Pancreas (tissue), 10 donors: ENCODE results near the gene TGFBR3L. TPM values are rescaled to one million over a fixed set of nuclear protein-coding genes. Genes with fewer than 3 reads are reported as not detected.

Experiments
- ATAC-seq, 4 donors: fragments of 200-7000 bp; cut with Tn5 transposase; one replicate each; pipeline versions ENCODE4 v1.8.0 to v1.9.1; 2020; ENCODE audit warnings: mild to moderate bottlenecking in 4 of 4, moderate library complexity in 4 of 4
- DNase-seq, 6 donors: peaks; one replicate each; pipeline ENCODE4 v3.0.0-alpha.2; 2020
- FAIRE-seq: peaks from 2 replicates; lab custom pipeline; 2012; peaks lifted over from hg19 to GRCh38; lab: Jason Lieb, UNC
- H3K27ac ChIP-seq, 4 donors: fragments of 200-600 bp; sonication (generic); 1 replicate in 3 of 4; 2 replicates in 1 of 4; pipeline versions ENCODE4 v1.5.0 to v1.8.0; 2020
- H3K27me3 ChIP-seq, 4 donors: fragments of 200-600 bp; one replicate each; pipeline ENCODE4 v1.8.0; 2021
- H3K36me3 ChIP-seq, 3 donors: fragments of 200-600 bp; sonication (generic) in 1 of 3; one replicate each; pipeline versions ENCODE4 v1.5.0 to v1.8.0; 2020 to 2021
- H3K4me1 ChIP-seq, 3 donors: fragments of 200-600 bp; one replicate each; pipeline ENCODE4 v1.8.0; 2021
- H3K4me3 ChIP-seq, 4 donors: fragments of 200-600 bp; sonication (generic) in 2 of 4; one replicate each; pipeline versions ENCODE4 v1.5.0 to v1.8.0; 2020 to 2021
- H3K9me3 ChIP-seq, 4 donors: fragments of 200-600 bp; one replicate each; pipeline ENCODE4 v1.8.0; 2021
- CTCF ChIP-seq, 4 donors: fragments of 200-600 bp; sonication (generic) in 3 of 4; IDR thresholded peaks; one replicate each; pipeline versions ENCODE4 v1.5.0 to v1.8.0; 2021; ENCODE audit warnings: antibody characterized with exemption in 4 of 4
- WGBS, 2 donors: extraction: QIAGEN DNeasy Blood & Tissue Kit; methylation state at CpG; one replicate each; pipeline ENCODE4 v1.1.7; 2013; 5-methylcytosine and 5-hydroxymethylcytosine counted together
- intact Hi-C, 3 donors: fragments of 100-400 bp; cut with DNase I; formaldehyde crosslinking; loops; one replicate each; pipeline versions ENCODE4 v1.11.1 to v1.14.2; 2022
- polyA plus RNA-seq, 2 donors: library from polyadenylated mRNA; stranded (reverse); fragments of 200-250 nt; gene quantifications; one replicate each; pipeline ENCODE4 v1.2.3, GENCODE V29; 2013
- total RNA-seq, 6 donors: library from RNA; stranded (reverse); fragmentation: NEBNext Ultra II Directional in 4 of 6; extraction: Animal tissue kit (Norgen Biotek cat#: 25700) in 4 of 6; gene quantifications; one replicate each; pipeline versions ENCODE4 v1.2.1 to v1.2.4, GENCODE V29; 2021 to 2023
- donor health status: healthy with polysubstance abuse.
- donor health status: DM: no; HTN: no; CAD: no; lungs with moderate emphysema.
- donor health status: DM: no; HTN: no; CAD: no.
- donor health status: control.
- donor health status: control.
- donor health status: Bipolar disorder and iron deficiency.
- donor health status: DM: yes; HTN: yes; CAD: no.
- donor health status: DM: no; HTN: no; CAD: no.
- donor health status: DM: no; HTN: no; CAD: no.
- donor health status: DM: yes; HTN: yes; CAD: no.

Gene TGFBR3L
- total and polyA plus RNA-seq, 8 donors, result 0.16 to 2.2 (median 0.59) TPM; not detected in 2

- Histone ChIP-seq H3K9me3 (no peaks in the 10 kb centered on the region), H3K4me1 (peaks cover 3 to 14% (median 10%) of the 10 kb centered on the region in 3 donors), H3K27ac (no peak overlapping the region), H3K27me3 (no peaks in the 10 kb centered on the region), H3K4me3 (no peak overlapping the region), H3K36me3 (peaks cover 4 to 23% (median 16%) of the 10 kb centered on the region in 3 donors)
- no peak for TF ChIP-seq CTCF (IDR thresholded peaks at IDR 0.05)
- DNase-seq (peak in 2 of 6 donors; percentile 19 to 42), ATAC-seq (no peak), FAIRE-seq (no peak)
- intact Hi-C loops, result no loop called here
- 89 to 95% methylated on average over 19 of the region's 19 CpGs for WGBS, 2 donors
Observed at GRCh38 chr19:7907122-7907521, 7.5 kb upstream of the TGFBR3L start.

- Histone ChIP-seq H3K4me1 (peaks cover 3 to 12% (median 10%) of the 10 kb centered on the region in 3 donors), H3K9me3 (no peaks in the 10 kb centered on the region), H3K27ac (no peak overlapping the region), H3K27me3 (no peaks in the 10 kb centered on the region), H3K36me3 (peaks cover 4 to 27% (median 20%) of the 10 kb centered on the region in 3 donors), H3K4me3 (no peak overlapping the region)
- FAIRE-seq (no peak), ATAC-seq (no peak), DNase-seq (peak in 5 of 6 donors; percentile 5 to 51 (median 17))
- TF ChIP-seq CTCF (IDR thresholded peaks at IDR 0.05), result no peak
- intact Hi-C loops, result no loop called here
- 90 to 94% methylated on average over 11 of the region's 11 CpGs for WGBS, 2 donors
Observed at GRCh38 chr19:7907544-7907943, 7.1 kb upstream of the TGFBR3L start.

- H3K9me3 ChIP-seq, result no peaks in the 10 kb centered on the region
- H3K27ac ChIP-seq, result no peak overlapping the region
- H3K4me3 ChIP-seq, result no peak overlapping the region
- WGBS, 2 donors, result 83 to 87% methylated on average over 13 to 14 of the region's 14 CpGs
- FAIRE-seq, result no peak
- no peak for ATAC-seq
- DNase-seq, result peak in 2 of 6 donors; percentile 6 to 42
- peaks cover 3 to 10% (median 6%) of the 10 kb centered on the region in 3 donors for H3K4me1 ChIP-seq
- no peak for TF ChIP-seq CTCF (IDR thresholded peaks at IDR 0.05)
- intact Hi-C loops, result no loop called here
- no peaks in the 10 kb centered on the region for H3K27me3 ChIP-seq
- peaks cover 4 to 29% (median 22%) of the 10 kb centered on the region in 3 donors for H3K36me3 ChIP-seq
Observed at GRCh38 chr19:7908078-7908699, 6.4 kb upstream of the TGFBR3L start.

GRCh38 chr19:7908742-7909461 lies 5.7 kb upstream of the TGFBR3L start:
- H3K9me3 ChIP-seq, result no peaks in the 10 kb centered on the region
- DNase-seq, result peak in 4 of 6 donors; percentile 6 to 83 (median 46)
- 87 to 92% methylated on average over 18 to 19 of the region's 19 CpGs for WGBS, 2 donors
- no peaks in the 10 kb centered on the region for H3K27me3 ChIP-seq
- H3K4me1 ChIP-seq, result peaks cover 3 to 10% (median 6%) of the 10 kb centered on the region in 3 donors
- intact Hi-C loops, result no loop called here
- H3K36me3 ChIP-seq, result peaks cover 4 to 29% (median 22%) of the 10 kb centered on the region in 3 donors
- no peak for FAIRE-seq
- no peak overlapping the region for H3K27ac ChIP-seq
- no peak for TF ChIP-seq CTCF (IDR thresholded peaks at IDR 0.05)
- ATAC-seq, result no peak
- H3K4me3 ChIP-seq, result no peak overlapping the region
